OCI-LY7 (cell line): ENCODE measurements around the gene TBX5. TPM values are rescaled to one million over a fixed set of nuclear protein-coding genes. Genes with fewer than 3 reads are reported as not detected.

ENCODE experiments used
- BruUV-seq: library from RNA; stranded (reverse); fragments of 400-500 nt; replicated peaks from 2 replicates; lab custom pipeline; 2021; lab: Mats Ljungman, UMichigan
- CTCF ChIA-PET: fragments of 300-600 bp; sonication (Branson Sonifier 250); formaldehyde crosslinking; loops from one replicate; lab custom pipeline; 2022; ENCODE audit warnings: antibody characterized with exemption; ENCODE audit not compliant: unreplicated experiment; lab: Charles Lee
- POLR2A ChIA-PET: fragments of 300-600 bp; sonication (Branson Sonifier 250); formaldehyde crosslinking; loops from one replicate; lab custom pipeline; 2022; ENCODE audit warnings: antibody characterized with exemption; lab: Charles Lee
- DNase-seq: peaks from one replicate; pipeline ENCODE4 v3.0.0-alpha.2; 2015; ENCODE audit warnings: low spot score
- H2AFZ ChIP-seq: fragments of 200-600 bp; sonication (generic), shearing (Covaris generic); 2 replicates; pipeline ENCODE4 v1.6.1; 2014; ENCODE audit warnings: mild to moderate bottlenecking, antibody characterized with exemption, low read length, moderate library complexity
- H3K27ac ChIP-seq: fragments of 200-600 bp; sonication (generic); 2 replicates; pipeline ENCODE4 v1.5.1; 2014; ENCODE audit warnings: mixed run types, low read depth, mild to moderate bottlenecking, moderate library complexity, low read length, inconsistent platforms; ENCODE audit not compliant: poor library complexity, severe bottlenecking
- H3K36me3 ChIP-seq: fragments of 200-600 bp; sonication (generic); 2 replicates; pipeline ENCODE4 v1.6.1; 2014; ENCODE audit warnings: mild to moderate bottlenecking, antibody characterized with exemption, low read length, moderate library complexity, mixed read lengths; ENCODE audit not compliant: insufficient read depth
- H3K4me1 ChIP-seq: fragments of 200-600 bp; sonication (generic); 2 replicates; pipeline ENCODE4 v1.5.1; 2014; ENCODE audit warnings: mild to moderate bottlenecking, low read length; ENCODE audit not compliant: insufficient read depth, poor library complexity, severe bottlenecking
- H3K4me2 ChIP-seq: fragments of 200-600 bp; sonication (generic); 2 replicates; pipeline ENCODE4 v1.6.1; 2014; ENCODE audit warnings: mild to moderate bottlenecking, low read length
- H3K4me3 ChIP-seq: fragments of 200-600 bp; sonication (generic); 2 replicates; pipeline ENCODE4 v1.5.1; 2014; ENCODE audit warnings: mild to moderate bottlenecking, low read depth, low read length; ENCODE audit not compliant: poor library complexity, severe bottlenecking
- H3K79me2 ChIP-seq: fragments of 200-600 bp; sonication (generic); 2 replicates; pipeline ENCODE4 v1.6.1; 2016; ENCODE audit warnings: low read depth, mild to moderate bottlenecking, low read length, moderate library complexity, mixed read lengths; ENCODE audit not compliant: insufficient read depth
- H3K9me2 ChIP-seq: fragments of 200-600 bp; sonication (generic); 2 replicates; pipeline ENCODE4 v1.6.1; 2016; ENCODE audit warnings: mild to moderate bottlenecking, low read length, mixed read lengths; ENCODE audit not compliant: insufficient read depth
- H3K9me3 ChIP-seq: fragments of 200-600 bp; sonication (generic); 2 replicates; pipeline ENCODE4 v1.6.1; 2014; ENCODE audit warnings: mild to moderate bottlenecking, mixed run types, low read length, mixed read lengths
- H4K20me1 ChIP-seq: fragments of 200-600 bp; sonication (generic); 2 replicates; pipeline ENCODE4 v1.6.1; 2014; ENCODE audit warnings: mild to moderate bottlenecking, antibody characterized with exemption, low read length, moderate library complexity, mixed read lengths; ENCODE audit not compliant: insufficient read depth
- EZH2phosphoT487 ChIP-seq: fragments of 200-600 bp; sonication (generic); IDR thresholded peaks from 2 replicates; pipeline ENCODE4 v1.6.1; 2018; ENCODE audit warnings: low read depth, borderline replicate concordance, mild to moderate bottlenecking, mixed run types, antibody characterized with exemption, low read length, moderate library complexity, mixed read lengths
- intact Hi-C: fragments of 100-400 bp; cut with micrococcal nuclease; formaldehyde crosslinking; loops from one replicate; pipeline ENCODE4 v1.10.0; 2022; ENCODE audit not compliant: unreplicated experiment
- total RNA-seq, 2 experiments: library from RNA; depleted of rRNA in 1 of 2; stranded (reverse); fragments of >200 nt in 1 of 2; shearing (Covaris generic) in 1 of 2; gene quantifications; 2 replicates each; pipeline ENCODE4 v1.2.3, GENCODE V29; 2014 to 2022
- TF ChIP-seq, protein P1 (sequence below): fragments of 200-600 bp; sonication (generic); conservative IDR thresholded peaks from 2 replicates; pipeline ENCODE4 v1.5.1; 2014; ENCODE audit warnings: mild to moderate bottlenecking, antibody characterized with exemption, low read length, moderate library complexity, mixed read lengths

The TBX5 gene
- total RNA-seq, 2 experiments from 2014 or later: not detected

DNA sequence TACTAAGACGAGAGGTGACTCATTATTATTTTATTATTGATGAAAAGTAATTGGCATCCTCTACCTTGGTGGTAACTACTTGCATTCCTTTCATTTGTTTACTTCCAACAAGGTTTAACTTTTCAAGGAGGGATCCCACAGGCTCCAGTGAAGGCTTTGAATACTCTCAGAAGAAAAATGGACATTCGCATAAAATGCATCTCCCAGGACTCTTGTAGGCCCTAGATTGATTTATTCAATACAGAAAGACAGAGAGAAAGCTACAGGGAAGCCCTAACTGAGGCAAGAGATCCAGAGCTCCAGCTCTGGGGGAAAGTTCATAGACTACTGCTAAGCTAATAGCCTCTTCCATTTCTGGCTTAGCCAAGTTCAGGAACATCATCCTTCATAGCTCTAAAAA is 87.0 kb downstream of the TBX5 start:
- Histone ChIP-seq H3K36me3 (no peaks in the 10 kb centered on the region), H3K4me2 (no peak overlapping the region), H3K9me3 (no peaks in the 10 kb centered on the region), H3K4me3 (no peak overlapping the region), H2AFZ (no peak overlapping the region), H3K27ac (no peak overlapping the region), H3K9me2 (no peaks in the 10 kb centered on the region), H3K4me1 (no peaks in the 10 kb centered on the region), H4K20me1 (no peaks in the 10 kb centered on the region), H3K79me2 (no peaks in the 10 kb centered on the region)
- DNase-seq: no peak
- no TSS peak for BruUV-seq
- intact Hi-C loops: no loop called here
- TF ChIP-seq EZH2phosphoT487: no peak
- TF ChIP-seq, protein P1, sequence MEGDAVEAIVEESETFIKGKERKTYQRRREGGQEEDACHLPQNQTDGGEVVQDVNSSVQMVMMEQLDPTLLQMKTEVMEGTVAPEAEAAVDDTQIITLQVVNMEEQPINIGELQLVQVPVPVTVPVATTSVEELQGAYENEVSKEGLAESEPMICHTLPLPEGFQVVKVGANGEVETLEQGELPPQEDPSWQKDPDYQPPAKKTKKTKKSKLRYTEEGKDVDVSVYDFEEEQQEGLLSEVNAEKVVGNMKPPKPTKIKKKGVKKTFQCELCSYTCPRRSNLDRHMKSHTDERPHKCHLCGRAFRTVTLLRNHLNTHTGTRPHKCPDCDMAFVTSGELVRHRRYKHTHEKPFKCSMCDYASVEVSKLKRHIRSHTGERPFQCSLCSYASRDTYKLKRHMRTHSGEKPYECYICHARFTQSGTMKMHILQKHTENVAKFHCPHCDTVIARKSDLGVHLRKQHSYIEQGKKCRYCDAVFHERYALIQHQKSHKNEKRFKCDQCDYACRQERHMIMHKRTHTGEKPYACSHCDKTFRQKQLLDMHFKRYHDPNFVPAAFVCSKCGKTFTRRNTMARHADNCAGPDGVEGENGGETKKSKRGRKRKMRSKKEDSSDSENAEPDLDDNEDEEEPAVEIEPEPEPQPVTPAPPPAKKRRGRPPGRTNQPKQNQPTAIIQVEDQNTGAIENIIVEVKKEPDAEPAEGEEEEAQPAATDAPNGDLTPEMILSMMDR: no peak
- ChIA-PET CTCF (no interaction called here), POLR2A (no interaction called here)

DNA sequence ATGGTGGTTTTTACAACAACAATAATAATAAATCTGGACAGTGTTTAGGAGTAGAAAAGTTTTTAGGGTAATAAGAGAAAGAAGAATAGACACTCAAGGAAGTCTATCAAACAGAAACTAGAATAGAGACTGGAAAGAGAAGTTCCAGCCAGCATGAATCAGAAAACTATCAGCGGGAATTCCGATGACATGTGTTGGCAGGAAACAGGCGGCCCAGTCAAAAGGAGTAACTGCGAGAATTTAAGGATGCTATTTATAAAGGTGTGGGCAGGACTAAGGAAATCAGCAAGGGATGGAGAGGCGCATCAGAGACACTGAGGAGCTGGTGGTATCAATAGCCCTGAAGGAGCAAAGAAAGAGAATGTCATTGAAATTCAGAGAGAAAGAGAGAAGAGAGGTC is 89.9 kb downstream of the TBX5 start:
- ChIA-PET POLR2A (no interaction called here), CTCF (no interaction called here)
- H3K27ac ChIP-seq: no peak overlapping the region
- no peaks in the 10 kb centered on the region for H3K4me1 ChIP-seq
- no peaks in the 10 kb centered on the region for H3K79me2 ChIP-seq
- no peaks in the 10 kb centered on the region for H3K36me3 ChIP-seq
- no peak overlapping the region for H3K4me3 ChIP-seq
- intact Hi-C loops: no loop called here
- no peaks in the 10 kb centered on the region for H3K9me3 ChIP-seq
- no peaks in the 10 kb centered on the region for H4K20me1 ChIP-seq
- no peak overlapping the region for H2AFZ ChIP-seq
- no peak for TF ChIP-seq EZH2phosphoT487
- TF ChIP-seq, protein P1: no peak
- DNase-seq: no peak
- BruUV-seq: no TSS peak
- no peaks in the 10 kb centered on the region for H3K9me2 ChIP-seq
- no peak overlapping the region for H3K4me2 ChIP-seq

DNA sequence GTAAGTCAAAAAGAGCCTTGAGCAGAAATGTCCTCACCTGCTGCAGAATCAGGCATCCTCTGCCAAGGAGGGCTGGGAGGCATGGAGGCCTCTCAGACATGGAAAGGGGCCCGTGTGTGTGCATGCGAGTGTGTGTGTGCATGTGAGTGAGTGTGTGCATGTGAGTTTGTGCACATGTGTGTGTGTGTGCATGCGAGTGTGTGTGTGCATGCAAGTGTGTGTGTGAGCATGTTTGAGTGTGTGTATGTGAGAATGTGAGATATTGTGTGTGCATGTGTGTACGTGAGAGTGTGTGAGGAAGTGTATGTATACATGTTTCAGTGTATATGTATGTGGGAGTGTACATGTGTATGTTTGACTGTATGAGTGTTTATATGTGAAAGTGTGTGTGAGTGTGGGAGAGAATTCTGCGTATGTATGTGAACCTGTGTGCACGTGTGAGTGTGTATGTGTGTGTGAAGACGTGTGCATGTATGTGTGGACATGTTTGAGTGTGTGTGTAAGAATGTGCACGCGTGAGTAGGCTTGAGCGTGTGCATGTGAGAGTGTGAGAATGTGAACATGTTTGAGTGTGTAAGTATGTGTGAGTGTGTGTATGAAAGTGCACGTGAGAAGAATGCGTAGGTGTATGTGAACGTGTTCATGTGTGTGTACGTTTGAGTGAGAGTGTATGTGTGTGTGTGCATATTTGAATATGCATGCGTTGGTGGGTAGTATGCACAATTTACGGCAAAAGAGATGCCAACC is 90.8 kb downstream of the TBX5 start:
- no peak overlapping the region for H2AFZ ChIP-seq
- no peak overlapping the region for H3K4me3 ChIP-seq
- H3K4me1 ChIP-seq: no peaks in the 10 kb centered on the region
- H3K27ac ChIP-seq: no peak overlapping the region
- CTCF ChIA-PET: no interaction called here
- H3K79me2 ChIP-seq: no peaks in the 10 kb centered on the region
- no peaks in the 10 kb centered on the region for H3K9me2 ChIP-seq
- H3K36me3 ChIP-seq: no peaks in the 10 kb centered on the region
- no peaks in the 10 kb centered on the region for H4K20me1 ChIP-seq
- TF ChIP-seq EZH2phosphoT487: no peak
- TF ChIP-seq, protein P1: no peak
- no peak for DNase-seq
- BruUV-seq: no TSS peak
- no peaks in the 10 kb centered on the region for H3K9me3 ChIP-seq
- no peak overlapping the region for H3K4me2 ChIP-seq
- POLR2A ChIA-PET: no interaction called here
- intact Hi-C loops: no loop called here
